ENCODE measurements around the gene CSNK2A3. TPM values are rescaled to one million over a fixed set of nuclear protein-coding genes. Genes with fewer than 3 reads are reported as not detected.

Gene CSNK2A3
- total RNA-seq, 4 donors from 2014 or later = 1.5 to 6.8 (median 2.7) TPM

DNA sequence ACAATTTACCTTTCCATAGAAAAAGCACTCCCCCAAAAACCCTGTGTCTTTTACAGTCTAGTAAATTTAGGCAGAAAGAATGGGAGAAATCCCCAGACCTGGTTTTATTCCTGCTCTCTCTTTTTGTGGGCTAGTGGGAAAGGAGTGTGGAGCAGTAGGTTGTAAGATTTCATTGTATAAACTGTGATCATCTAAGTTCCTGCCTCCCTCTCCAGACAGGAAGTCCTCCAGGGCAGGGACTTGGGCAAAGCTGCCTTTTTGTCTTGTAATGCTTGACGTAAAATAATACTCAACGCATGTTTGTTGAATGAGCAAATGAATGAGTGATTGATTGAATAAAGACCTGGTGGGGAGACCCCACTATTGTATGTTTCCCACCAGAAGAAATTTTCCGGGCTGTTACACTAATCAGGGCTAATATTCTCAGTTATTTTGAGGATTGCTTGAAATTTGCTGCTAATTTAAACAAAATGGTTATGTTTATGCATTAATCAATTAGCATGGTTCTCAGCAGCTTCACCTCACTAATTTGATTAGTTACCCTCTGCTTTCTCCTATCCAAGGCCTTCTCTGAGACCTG, 36.3 kb downstream of the CSNK2A3 start:
- 92% methylated on average over 3 of the region's 3 CpGs for WGBS
- H3K9me3 ChIP-seq = no peaks in the 10 kb centered on the region
- no peak overlapping the region for H3K4me3 ChIP-seq
- no peak for DNase-seq (ENCODE audit: low spot score in 2 of 2)
- no peaks in the 10 kb centered on the region for H3K27me3 ChIP-seq
- peaks cover 15% of the 10 kb centered on the region for H3K4me1 ChIP-seq
- TF ChIP-seq EP300 (IDR thresholded peaks at IDR 0.05) (no peak), POLR2A (IDR thresholded peaks at IDR 0.05) (no peak), CTCF (IDR thresholded peaks at IDR 0.05) (no peak), POLR2AphosphoS5 (IDR thresholded peaks at IDR 0.05) (no peak)
- no peak overlapping the region for H3K27ac ChIP-seq
- no peaks in the 10 kb centered on the region for H3K36me3 ChIP-seq

- no peaks in the 10 kb centered on the region for H3K36me3 ChIP-seq
- no peaks in the 10 kb centered on the region for H3K27me3 ChIP-seq
- no peak for DNase-seq (ENCODE audit: low spot score in 2 of 2)
- WGBS = 68% methylated on average over 6 of the region's 6 CpGs
- no peaks in the 10 kb centered on the region for H3K9me3 ChIP-seq
- no peak overlapping the region for H3K4me3 ChIP-seq
- H3K4me1 ChIP-seq = peaks cover 15% of the 10 kb centered on the region
- TF ChIP-seq POLR2A (IDR thresholded peaks at IDR 0.05) (no peak), CTCF (IDR thresholded peaks at IDR 0.05) (no peak), POLR2AphosphoS5 (IDR thresholded peaks at IDR 0.05) (no peak), EP300 (IDR thresholded peaks at IDR 0.05) (no peak)
- no peak overlapping the region for H3K27ac ChIP-seq
Measured at GRCh38 chr11:11313902-11314692, 39.0 kb downstream of the CSNK2A3 start.

GRCh38 chr11:11313426-11313825, 39.6 kb downstream of the CSNK2A3 start:
- 67% methylated on average over 1 of the region's 1 CpG for WGBS
- Histone ChIP-seq H3K9me3 (no peaks in the 10 kb centered on the region), H3K4me1 (peaks cover 15% of the 10 kb centered on the region), H3K27me3 (no peaks in the 10 kb centered on the region), H3K27ac (no peak overlapping the region), H3K36me3 (no peaks in the 10 kb centered on the region), H3K4me3 (no peak overlapping the region)
- DNase-seq (ENCODE audit: low spot score in 2 of 2) = no peak
- TF ChIP-seq POLR2A (IDR thresholded peaks at IDR 0.05) (no peak), POLR2AphosphoS5 (IDR thresholded peaks at IDR 0.05) (no peak), EP300 (IDR thresholded peaks at IDR 0.05) (no peak), CTCF (IDR thresholded peaks at IDR 0.05) (no peak)

DNA sequence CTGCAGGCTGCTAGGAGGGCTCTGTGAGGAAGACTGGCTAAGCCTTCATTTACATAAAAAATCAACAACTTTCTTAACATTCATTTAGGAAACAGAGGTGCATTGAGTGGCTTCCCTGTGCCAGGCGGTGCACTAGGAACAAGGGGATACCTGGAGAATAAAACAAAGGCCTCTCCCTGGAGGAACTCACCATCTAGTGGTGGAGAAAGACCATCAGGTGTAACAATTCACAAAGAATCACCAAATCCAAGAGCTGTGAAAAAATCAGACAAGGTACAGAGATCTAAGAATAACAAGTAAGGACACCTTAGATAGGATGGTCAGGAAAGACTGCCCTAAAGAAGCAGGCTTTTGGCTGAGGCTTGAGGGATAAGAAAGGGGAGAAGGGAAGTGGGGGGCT, 40.3 kb downstream of the CSNK2A3 start:
- H3K9me3 ChIP-seq = no peaks in the 10 kb centered on the region
- H3K36me3 ChIP-seq = no peaks in the 10 kb centered on the region
- no peak overlapping the region for H3K4me3 ChIP-seq
- peaks cover 15% of the 10 kb centered on the region for H3K4me1 ChIP-seq
- H3K27ac ChIP-seq = no peak overlapping the region
- DNase-seq (ENCODE audit: low spot score in 2 of 2) = no peak
- H3K27me3 ChIP-seq = no peaks in the 10 kb centered on the region
- 95% methylated on average over 1 of the region's 1 CpG for WGBS
- TF ChIP-seq POLR2A (IDR thresholded peaks at IDR 0.05) (no peak), POLR2AphosphoS5 (IDR thresholded peaks at IDR 0.05) (no peak), CTCF (IDR thresholded peaks at IDR 0.05) (no peak)

DNA sequence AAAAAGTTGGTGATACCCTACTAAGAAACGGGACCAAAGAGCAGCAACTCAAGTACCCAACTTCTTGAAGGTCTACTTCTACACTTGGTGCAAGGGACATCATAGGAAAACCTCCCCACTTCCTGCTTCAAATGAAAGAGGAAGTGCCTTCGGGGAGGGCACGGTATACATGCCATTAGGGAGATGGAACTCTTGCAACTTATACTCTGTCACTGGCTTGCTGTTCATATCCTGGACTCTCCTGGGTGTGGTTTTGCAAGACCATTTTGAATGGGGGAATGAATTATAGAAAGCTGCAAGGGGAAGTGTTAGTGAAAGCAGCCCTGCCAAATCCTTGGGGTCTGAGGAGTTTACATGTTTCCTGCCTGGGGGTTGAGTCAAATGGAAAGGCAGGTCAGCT, 41.9 kb downstream of the CSNK2A3 start:
- 59% methylated on average over 3 of the region's 3 CpGs for WGBS
- Histone ChIP-seq H3K27ac (no peak overlapping the region), H3K4me1 (peaks cover 15% of the 10 kb centered on the region), H3K27me3 (no peaks in the 10 kb centered on the region), H3K4me3 (no peak overlapping the region), H3K9me3 (no peaks in the 10 kb centered on the region), H3K36me3 (no peaks in the 10 kb centered on the region)
- no peak for TF ChIP-seq EP300 (IDR thresholded peaks at IDR 0.05)
- TF ChIP-seq CTCF (IDR thresholded peaks at IDR 0.05) = no peak
- TF ChIP-seq POLR2A (IDR thresholded peaks at IDR 0.05) = no peak
- TF ChIP-seq POLR2AphosphoS5 (IDR thresholded peaks at IDR 0.05) = no peak
- DNase-seq (ENCODE audit: low spot score in 2 of 2) = no peak
